Omental fat pad (tissue), 4 donors: ENCODE results near the gene TAOK2. TPM values are rescaled to one million over a fixed set of nuclear protein-coding genes. Genes with fewer than 3 reads are reported as not detected.

Experiments used
- ATAC-seq: fragments of 150-250 bp; one replicate; pipeline ENCODE4 v1.9.1; 2016; ENCODE audit warnings: mild to moderate bottlenecking, moderate library complexity; ENCODE audit not compliant: low FRiP score
- DNase-seq: peaks from one replicate; pipeline ENCODE4 v3.0.0-alpha.2; 2019; ENCODE audit warnings: low spot score
- CTCF ChIP-seq, 3 donors: fragments of 450-650 bp; IDR thresholded peaks; one replicate each; pipeline ENCODE4 v1.5.1; 2016 to 2017; ENCODE audit warnings: antibody characterized with exemption in 3 of 3, mild to moderate bottlenecking in 3 of 3, moderate library complexity in 2 of 3
- total RNA-seq, 4 donors: library from RNA; depleted of rRNA; stranded (reverse); fragments of >200 nt; gene quantifications; one replicate each; pipeline ENCODE4 v1.1.0, GENCODE V29; 2016

TAOK2 gene
- total RNA-seq, 4 donors from 2014 or later, result 25.1 to 90.0 (median 43.2) TPM

DNA sequence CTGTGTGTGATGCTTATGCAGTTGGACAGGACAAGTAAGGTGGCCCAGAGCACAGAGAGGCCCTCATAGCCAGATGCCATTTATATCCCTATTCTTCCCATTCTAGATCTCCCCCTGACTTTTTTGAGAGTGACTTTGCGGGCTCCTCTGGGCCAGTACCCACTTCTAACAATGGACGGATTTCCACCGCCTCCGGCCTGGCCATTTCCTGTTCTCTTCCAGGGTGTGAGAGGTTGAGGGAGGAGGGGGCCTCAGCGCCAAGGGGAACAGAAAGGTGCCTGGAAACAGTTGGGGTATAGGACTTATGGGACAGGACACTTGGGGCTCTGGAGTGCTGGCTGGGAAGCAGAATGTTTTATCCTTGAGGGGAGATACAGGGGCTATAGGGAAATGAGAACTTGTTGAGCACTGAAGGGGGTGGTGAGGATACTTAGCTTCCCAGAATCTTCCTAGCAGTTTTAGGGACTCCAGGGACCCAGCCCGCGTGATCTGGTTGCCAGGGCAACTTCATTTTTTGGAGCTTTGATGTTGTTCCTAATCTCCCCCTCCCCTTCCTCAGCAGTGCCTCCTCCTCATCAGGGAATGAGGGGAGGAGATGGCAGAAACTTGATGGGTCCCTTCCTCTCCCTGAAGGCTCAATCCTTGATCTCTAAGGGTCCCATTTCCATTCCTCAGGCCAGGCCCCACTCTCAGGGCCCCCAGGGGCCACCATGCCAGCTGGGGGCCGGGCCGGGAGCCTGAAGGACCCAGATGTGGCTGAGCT lies 3.6 kb downstream of the TAOK2 start:
- no peak for DNase-seq
- TF ChIP-seq CTCF (IDR thresholded peaks at IDR 0.05), result no peak
- no peak for ATAC-seq

DNA sequence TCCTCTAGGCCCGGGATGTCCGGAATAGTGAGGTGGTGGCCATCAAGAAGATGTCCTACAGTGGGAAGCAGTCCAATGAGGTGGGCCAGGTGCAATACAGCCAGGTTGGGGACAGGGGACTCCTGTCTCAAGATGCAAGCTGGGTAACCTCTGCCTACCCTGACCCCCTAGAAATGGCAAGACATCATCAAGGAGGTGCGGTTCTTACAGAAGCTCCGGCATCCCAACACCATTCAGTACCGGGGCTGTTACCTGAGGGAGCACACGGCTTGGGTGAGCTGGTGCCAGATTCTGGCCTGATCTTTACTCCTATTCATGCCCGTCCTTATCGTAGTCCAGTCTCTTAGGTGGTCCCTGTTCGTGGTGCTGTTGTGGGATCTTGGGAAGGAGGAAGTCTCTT lies 4.4 kb downstream of the TAOK2 start:
- DNase-seq (no peak), ATAC-seq (no peak)
- no peak for TF ChIP-seq CTCF (IDR thresholded peaks at IDR 0.05)

DNA sequence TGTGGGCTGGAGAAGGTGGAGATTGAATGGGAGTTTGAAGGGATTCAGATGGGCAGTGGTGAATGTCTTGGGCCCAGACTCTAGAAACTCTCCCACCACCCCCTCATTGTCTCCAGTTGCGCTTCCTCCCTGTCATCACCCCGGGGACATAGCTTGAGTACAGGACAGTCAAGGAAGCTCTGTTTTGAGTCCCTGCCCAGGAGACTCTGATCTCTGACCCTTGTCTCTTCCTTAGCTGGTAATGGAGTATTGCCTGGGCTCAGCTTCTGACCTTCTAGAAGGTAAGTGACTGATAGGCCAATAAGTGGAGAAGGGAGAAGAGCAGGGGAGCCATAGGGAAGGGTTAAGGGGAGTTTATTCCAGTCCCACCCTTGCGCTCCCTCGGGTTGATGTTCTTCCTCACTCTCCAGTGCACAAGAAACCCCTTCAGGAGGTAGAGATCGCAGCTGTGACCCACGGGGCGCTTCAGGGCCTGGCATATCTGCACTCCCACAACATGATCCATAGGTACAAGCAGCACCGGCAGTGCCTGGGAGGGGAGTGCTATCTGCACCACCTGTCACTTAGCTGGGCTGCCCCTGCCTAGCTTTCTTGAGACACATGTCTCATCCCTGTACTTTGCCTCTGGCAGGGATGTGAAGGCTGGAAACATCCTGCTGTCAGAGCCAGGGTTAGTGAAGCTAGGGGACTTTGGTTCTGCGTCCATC lies 5.0 kb downstream of the TAOK2 start:
- ATAC-seq, result no peak
- TF ChIP-seq CTCF (IDR thresholded peaks at IDR 0.05), result no peak
- DNase-seq, result no peak

DNA sequence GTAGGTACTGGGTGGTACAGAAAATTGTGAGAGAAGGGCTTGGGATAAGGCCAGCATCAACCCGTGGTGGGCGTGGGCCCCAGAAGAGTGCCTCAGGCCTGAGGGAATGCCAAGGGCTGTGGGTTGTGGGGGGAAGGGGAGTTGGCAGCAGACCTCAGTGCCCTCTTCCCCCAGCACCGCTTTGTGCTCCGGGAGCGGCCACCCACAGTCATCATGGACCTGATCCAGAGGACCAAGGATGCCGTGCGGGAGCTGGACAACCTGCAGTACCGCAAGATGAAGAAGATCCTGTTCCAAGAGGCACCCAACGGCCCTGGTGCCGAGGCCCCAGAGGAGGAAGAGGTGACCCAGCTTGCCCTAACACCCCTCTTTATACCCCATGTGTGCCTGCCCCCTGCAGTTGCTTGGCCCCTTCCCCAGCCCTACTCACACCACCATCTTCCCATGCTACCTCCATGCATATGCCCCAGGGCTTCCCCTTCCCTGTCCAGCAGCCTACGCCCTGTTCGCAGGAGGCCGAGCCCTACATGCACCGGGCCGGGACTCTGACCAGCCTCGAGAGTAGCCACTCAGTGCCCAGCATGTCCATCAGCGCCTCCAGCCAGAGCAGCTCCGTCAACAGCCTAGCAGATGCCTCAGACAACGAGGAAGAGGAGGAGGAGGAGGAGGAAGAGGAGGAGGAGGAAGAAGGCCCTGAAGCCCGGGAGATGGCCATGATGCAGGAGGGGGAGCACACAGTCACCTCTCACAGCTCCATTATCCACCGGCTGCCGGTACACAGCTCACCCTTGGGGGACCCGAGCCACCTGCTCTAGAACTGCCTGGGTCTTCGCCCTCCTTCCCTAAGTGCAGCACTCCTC lies 9.1 kb downstream of the TAOK2 start:
- ATAC-seq (no peak), DNase-seq (no peak)
- no peak for TF ChIP-seq CTCF (IDR thresholded peaks at IDR 0.05)

GRCh38 chr16:29983420-29984136 lies 9.9 kb downstream of the TAOK2 start:
- no peak for ATAC-seq
- no peak for TF ChIP-seq CTCF (IDR thresholded peaks at IDR 0.05)
- no peak for DNase-seq

DNA sequence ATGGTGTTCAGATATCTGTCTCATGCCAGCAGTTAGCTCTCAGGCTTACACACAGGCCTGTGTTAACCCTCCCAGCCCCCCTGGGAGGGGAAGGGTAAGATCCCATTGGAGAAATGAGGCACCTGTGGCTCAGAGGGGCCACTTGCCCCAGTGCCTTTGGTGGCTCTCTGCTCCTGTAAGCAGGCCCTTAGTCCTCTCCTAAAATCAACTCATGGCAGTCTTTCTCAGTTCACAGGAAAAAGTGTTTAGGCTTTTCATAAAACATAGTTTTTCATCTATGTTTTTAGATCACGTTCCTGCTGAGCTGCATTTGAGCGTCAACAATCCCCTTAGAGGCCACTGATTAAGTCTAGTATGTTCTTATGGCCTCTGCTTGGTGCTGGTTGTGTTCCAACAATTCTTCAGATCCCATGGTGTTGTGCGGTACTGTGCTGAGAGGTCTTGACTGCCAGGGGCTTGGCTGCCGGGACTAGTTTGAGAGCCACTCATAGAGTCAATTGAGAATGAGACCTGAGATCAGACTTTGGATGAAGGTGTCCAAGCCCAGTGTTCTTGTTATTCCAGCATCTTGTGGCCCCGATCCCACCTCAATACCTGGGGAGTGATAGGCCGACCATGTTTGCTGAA lies 10.6 kb downstream of the TAOK2 start:
- no peak for TF ChIP-seq CTCF (IDR thresholded peaks at IDR 0.05)
- DNase-seq (no peak), ATAC-seq (no peak)
